Right cardiac atrium (tissue), 5 donors: Measurements from ENCODE around the gene SORCS2. TPM values are rescaled to one million over a fixed set of nuclear protein-coding genes. Genes with fewer than 3 reads are reported as not detected.

Experiments used
- ATAC-seq, 2 donors: fragments of 200-7000 bp; cut with Tn5 transposase; one replicate each; pipeline versions ENCODE4 v1.8.0 to v1.9.1; 2020; ENCODE audit warnings: moderate library complexity in 2 of 2, mild to moderate bottlenecking in 1 of 2
- DNase-seq, 3 donors: peaks; one replicate each; pipeline ENCODE4 v3.0.0-alpha.2; 2020
- H3K27ac ChIP-seq: one replicate; pipeline ENCODE4 v1.5.1; 2013; ENCODE audit warnings: mild to moderate bottlenecking, low read length, control low read depth, moderate library complexity
- H3K27me3 ChIP-seq: one replicate; pipeline ENCODE4 v1.6.1; 2013; ENCODE audit not compliant: control insufficient read depth, insufficient read depth
- H3K4me1 ChIP-seq: one replicate; pipeline ENCODE4 v1.6.1; 2013; ENCODE audit warnings: low read length; ENCODE audit not compliant: control insufficient read depth, insufficient read depth
- H3K4me3 ChIP-seq: one replicate; pipeline ENCODE4 v1.5.1; 2013; ENCODE audit warnings: low read length, control low read depth
- H3K9me3 ChIP-seq: one replicate; pipeline ENCODE4 v1.6.1; 2013; ENCODE audit warnings: low read length; ENCODE audit not compliant: control insufficient read depth
- WGBS: extraction: QIAGEN DNeasy Blood & Tissue Kit; methylation state at CpG from one replicate; pipeline ENCODE4 v1.1.7; 2013; 5-methylcytosine and 5-hydroxymethylcytosine counted together
- intact Hi-C, 4 donors: fragments of 100-400 bp; cut with DNase I; formaldehyde crosslinking; loops; one replicate each; pipeline versions ENCODE4 v1.11.0 to v1.14.0; 2022 to 2023
- polyA plus RNA-seq: library from polyadenylated mRNA; stranded (reverse); fragments of 200-250 nt; gene quantifications from one replicate; pipeline ENCODE4 v1.2.3, GENCODE V29; 2013
- total RNA-seq, 4 donors: library from RNA; stranded (reverse); fragmentation: NEBNext Ultra II Directional; extraction: Animal tissue kit (Norgen Biotek cat#: 25700); gene quantifications; one replicate each; pipeline ENCODE4 v1.2.1, GENCODE V29; 2021
- donor health status: healthy with polysubstance abuse.
- donor health status: DM: no; HTN: yes; CAD: no.
- donor health status: DM: no; HTN: no; CAD: no.
- donor health status: DM: no; HTN: yes; CAD: no; lungs with severe emphysema.
- donor health status: DM: yes; HTN: yes; CAD: no.

The SORCS2 gene
- total and polyA plus RNA-seq, 5 donors, result 2.1 to 7.3 (median 2.7) TPM

DNA sequence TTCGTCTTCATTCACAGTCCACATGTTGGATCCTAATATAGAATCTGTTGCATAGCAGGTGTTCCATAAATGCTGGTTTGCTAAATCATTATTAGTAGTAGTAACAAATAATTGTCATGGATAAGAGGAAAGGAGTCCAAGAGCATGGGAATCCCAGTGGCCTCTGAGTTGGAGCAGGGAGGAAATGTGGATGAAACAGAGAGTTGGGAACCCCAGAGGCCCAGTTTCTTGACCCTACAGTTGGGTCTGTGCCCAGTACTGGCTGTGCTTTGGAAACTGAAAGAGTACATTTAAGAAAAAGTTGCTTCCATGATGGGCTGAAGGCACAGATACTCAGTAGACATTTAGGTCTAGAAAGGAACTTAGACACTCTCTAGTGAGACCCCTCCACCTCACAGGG lies 391.8 kb downstream of the SORCS2 start:
- H3K27ac ChIP-seq, result no peak overlapping the region
- ATAC-seq, result no peak
- WGBS, result 81% methylated on average over 1 of the region's 1 CpG
- H3K4me1 ChIP-seq, result no peaks in the 10 kb centered on the region
- intact Hi-C loops, result no loop called here
- no peaks in the 10 kb centered on the region for H3K27me3 ChIP-seq
- DNase-seq, result no peak
- H3K4me3 ChIP-seq, result no peak overlapping the region
- no peaks in the 10 kb centered on the region for H3K9me3 ChIP-seq

DNA sequence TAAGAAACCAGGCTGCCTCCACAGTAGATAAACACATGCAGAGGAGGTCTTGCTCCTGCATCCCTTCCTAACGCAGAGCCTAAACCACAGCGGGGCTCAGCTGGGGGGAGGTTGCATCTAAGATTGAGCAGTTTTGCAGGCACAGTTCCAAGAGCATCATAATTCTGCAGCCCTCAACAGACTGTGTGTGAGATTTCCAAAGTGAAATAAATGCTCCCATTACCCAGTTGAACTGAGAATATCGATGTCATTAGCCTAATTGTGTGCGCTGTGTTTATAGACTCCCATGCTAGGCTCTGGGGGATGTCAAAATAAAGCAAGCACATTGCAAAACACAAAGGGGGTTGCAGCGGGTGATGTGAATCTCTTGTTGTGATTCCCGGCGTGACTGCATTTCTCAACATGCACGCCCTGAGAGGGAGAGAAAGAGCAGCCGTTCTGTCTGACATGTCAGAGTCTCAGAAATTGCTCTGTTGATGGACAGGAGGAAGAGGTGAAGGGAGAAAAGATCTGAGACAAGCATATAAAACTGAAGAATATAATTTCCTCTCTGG lies 392.3 kb downstream of the SORCS2 start:
- Histone ChIP-seq H3K4me1 (no peaks in the 10 kb centered on the region), H3K27ac (no peak overlapping the region), H3K27me3 (no peaks in the 10 kb centered on the region), H3K4me3 (no peak overlapping the region), H3K9me3 (no peaks in the 10 kb centered on the region)
- DNase-seq (no peak), ATAC-seq (no peak)
- 75% methylated on average over 9 of the region's 9 CpGs for whole genome bisulfite sequencing
- intact Hi-C loops, result no loop called here

DNA sequence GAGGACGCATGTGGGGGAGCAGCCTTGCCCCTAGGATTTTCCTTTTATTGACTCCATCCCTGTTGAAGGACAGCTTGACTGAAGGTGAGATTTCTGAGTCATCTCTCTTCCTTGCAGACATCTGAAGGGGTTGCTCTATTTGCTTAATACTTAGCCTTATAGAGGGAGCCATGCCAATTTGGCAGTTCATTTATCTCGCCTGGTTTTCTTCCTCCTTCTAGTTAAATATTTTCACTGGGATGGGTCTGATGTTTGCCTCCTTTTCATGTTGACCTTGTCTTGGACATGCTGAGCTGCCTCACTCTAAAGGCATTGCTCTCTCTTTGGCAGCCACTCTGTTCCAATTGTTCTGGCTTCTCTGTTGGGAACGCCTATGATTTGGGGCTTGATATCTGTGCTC lies 393.4 kb downstream of the SORCS2 start:
- Histone ChIP-seq H3K4me3 (no peak overlapping the region), H3K4me1 (no peaks in the 10 kb centered on the region), H3K27ac (no peak overlapping the region), H3K27me3 (no peaks in the 10 kb centered on the region), H3K9me3 (no peaks in the 10 kb centered on the region)
- WGBS, result 81% methylated on average over 3 of the region's 3 CpGs
- intact Hi-C loops, result no loop called here
- DNase-seq (no peak), ATAC-seq (no peak)

DNA sequence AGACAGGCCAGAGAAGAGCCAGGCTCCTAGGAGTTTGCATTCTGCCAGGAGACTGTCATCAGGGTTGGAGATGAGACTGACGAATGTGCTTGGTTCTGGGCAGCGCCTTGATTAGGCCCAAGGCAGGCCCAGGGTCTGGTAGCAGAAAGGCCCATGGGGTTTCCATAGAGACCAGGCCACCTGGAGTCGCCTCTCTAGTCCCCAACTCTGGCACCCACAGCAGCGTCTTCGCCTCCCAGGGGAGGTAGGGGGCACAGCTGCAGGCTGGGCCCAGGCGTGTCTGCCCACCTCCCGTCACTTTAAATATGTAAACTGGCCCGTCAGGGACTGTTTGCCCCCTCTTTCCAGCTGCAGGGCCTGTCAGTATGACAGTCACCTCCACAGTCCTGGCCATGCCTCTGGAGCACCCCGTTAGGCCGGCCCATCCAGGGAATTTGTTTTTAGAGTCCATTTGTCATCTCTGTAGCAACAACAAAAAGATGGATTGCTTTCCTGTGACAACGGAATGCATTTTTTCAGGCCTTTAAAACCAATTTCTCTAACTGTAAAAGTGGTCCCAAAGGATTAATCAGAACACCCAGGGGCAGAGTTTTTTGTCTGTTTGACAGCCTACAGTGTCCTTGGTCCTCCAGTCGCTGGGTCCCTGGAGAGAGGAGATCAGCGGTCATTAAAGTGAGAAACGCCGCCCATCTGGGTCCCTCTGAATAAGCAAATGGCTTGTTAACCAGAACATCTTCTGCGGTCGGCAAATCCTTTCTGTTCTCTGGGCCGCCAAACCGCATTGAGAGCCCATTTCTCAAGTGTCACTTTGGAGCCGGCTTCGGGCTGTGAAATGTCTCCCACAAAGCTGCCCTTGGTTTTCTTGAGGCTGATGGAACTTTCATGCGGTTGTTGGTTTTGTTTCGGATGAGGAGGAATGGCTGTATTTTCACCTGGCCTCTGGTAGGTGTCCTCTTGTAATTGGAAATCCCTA lies 395.4 kb downstream of the SORCS2 start:
- 67% methylated on average over 23 of the region's 23 CpGs for WGBS
- H3K9me3 ChIP-seq, result no peaks in the 10 kb centered on the region
- H3K27me3 ChIP-seq, result no peaks in the 10 kb centered on the region
- no peak overlapping the region for H3K27ac ChIP-seq
- no peak for DNase-seq
- ATAC-seq, result no peak
- intact Hi-C loops, result no loop called here
- no peak overlapping the region for H3K4me3 ChIP-seq
- no peaks in the 10 kb centered on the region for H3K4me1 ChIP-seq

GRCh38 chr4:7590189-7590588 lies 397.9 kb downstream of the SORCS2 start:
- DNase-seq (no peak), ATAC-seq (no peak)
- H3K9me3 ChIP-seq, result no peaks in the 10 kb centered on the region
- 67% methylated on average over 7 of the region's 7 CpGs for WGBS
- H3K27me3 ChIP-seq, result no peaks in the 10 kb centered on the region
- no peak overlapping the region for H3K27ac ChIP-seq
- no peaks in the 10 kb centered on the region for H3K4me1 ChIP-seq
- H3K4me3 ChIP-seq, result no peak overlapping the region
- intact Hi-C loops, result no loop called here

- WGBS, result 87% methylated on average over 8 of the region's 8 CpGs
Observed at GRCh38 chr4:7590899-7591298, 398.6 kb downstream of the SORCS2 start.

GRCh38 chr4:7591409-7592053 lies 399.2 kb downstream of the SORCS2 start:
- no peaks in the 10 kb centered on the region for H3K4me1 ChIP-seq
- H3K27ac ChIP-seq, result no peak overlapping the region
- H3K4me3 ChIP-seq, result no peak overlapping the region
- ATAC-seq (no peak), DNase-seq (no peak)
- intact Hi-C loops, result no loop called here
- no peaks in the 10 kb centered on the region for H3K9me3 ChIP-seq
- H3K27me3 ChIP-seq, result no peaks in the 10 kb centered on the region
- WGBS, result 83% methylated on average over 28 of the region's 28 CpGs

More at GRCh38 chr4:7590899-7591298, 398.6 kb downstream of the SORCS2 start:
- no peak for ATAC-seq
- no peaks in the 10 kb centered on the region for H3K27me3 ChIP-seq
- H3K4me3 ChIP-seq, result no peak overlapping the region
- H3K4me1 ChIP-seq, result no peaks in the 10 kb centered on the region
- intact Hi-C loops, result no loop called here
- DNase-seq, result no peak
- no peak overlapping the region for H3K27ac ChIP-seq
- H3K9me3 ChIP-seq, result no peaks in the 10 kb centered on the region

DNA sequence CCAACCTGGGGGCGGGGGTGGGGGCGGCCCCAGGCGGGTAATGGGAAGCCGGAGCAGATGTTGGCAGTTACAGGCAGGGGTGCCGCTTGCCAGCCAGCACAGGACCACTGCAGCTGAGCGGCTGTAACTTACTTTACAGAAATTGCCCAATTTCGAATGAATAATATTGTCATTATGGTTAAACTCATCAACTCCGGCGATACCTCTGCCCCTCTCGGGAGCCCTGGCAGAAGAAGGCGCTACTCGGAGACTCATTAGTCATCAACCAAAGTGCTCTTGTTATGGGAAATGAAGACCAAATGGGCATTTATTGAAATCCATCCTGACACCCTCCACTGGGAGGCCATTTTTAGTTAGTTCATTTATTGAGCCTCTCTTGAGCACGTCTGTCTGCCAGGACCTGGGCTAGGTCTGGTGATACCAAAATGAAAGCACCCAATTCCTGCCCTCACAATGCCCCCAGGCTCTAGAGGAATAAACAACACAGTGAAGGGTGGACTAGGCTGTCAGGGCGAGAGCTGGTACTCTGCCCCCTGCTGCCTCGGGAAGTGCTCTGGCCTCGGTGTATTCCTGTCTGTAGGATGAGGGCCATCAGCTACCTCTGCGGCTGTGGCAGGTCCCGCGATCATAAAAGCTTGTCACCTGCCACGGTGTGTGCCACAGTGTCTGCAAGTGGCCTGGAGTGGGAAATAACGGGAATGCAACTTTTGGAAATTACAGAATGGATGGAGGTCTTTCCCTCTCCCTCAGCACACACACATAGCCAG lies 401.5 kb downstream of the SORCS2 start:
- no peaks in the 10 kb centered on the region for H3K27me3 ChIP-seq
- no peak overlapping the region for H3K27ac ChIP-seq
- intact Hi-C loops, result no loop called here
- 78% methylated on average over 21 of the region's 21 CpGs for WGBS
- no peaks in the 10 kb centered on the region for H3K4me1 ChIP-seq
- DNase-seq (no peak), ATAC-seq (no peak)
- no peaks in the 10 kb centered on the region for H3K9me3 ChIP-seq
- H3K4me3 ChIP-seq, result no peak overlapping the region

GRCh38 chr4:7595934-7596461 lies 403.7 kb downstream of the SORCS2 start:
- peak; percentile 39 to 53 for ATAC-seq
- 44% methylated on average over 11 of the region's 11 CpGs for WGBS
- no peak overlapping the region for H3K27ac ChIP-seq
- no peaks in the 10 kb centered on the region for H3K27me3 ChIP-seq
- H3K4me3 ChIP-seq, result no peak overlapping the region
- intact Hi-C loops, result no loop called here
- no peaks in the 10 kb centered on the region for H3K4me1 ChIP-seq
- no peak for DNase-seq
- no peaks in the 10 kb centered on the region for H3K9me3 ChIP-seq

DNA sequence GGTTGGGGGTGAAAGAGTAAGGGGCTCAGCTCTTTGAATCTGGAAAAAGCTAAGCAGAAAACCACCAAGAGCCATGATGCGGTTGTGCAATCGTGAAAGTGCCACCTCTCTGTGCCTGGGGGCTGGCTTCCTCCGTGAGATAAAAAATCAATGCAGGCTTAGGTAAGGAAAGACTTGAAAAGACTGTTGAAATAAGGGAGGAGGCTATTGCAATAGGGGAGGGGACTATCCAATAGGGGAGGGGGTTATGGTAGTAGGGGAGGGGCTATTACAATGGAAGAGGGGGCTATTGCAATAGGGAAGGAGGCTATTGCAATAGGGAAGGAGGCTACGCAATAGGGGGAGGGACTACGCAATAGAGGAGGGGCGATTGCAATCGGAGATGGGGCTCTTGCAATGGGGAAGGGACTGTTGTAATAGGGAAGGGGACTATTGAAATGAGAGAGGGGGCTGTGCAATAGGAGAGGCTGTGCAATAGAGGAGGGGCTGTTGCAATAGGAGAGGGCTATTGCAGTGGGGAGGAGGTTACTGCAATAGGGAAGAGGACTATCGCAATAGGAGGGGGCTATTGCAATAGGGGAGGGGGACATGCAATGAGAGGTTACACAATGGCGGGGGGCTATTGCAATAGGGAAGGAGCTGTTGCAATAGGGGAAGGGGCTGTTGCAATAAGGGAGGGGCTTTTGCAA lies 404.7 kb downstream of the SORCS2 start:
- Histone ChIP-seq H3K9me3 (no peaks in the 10 kb centered on the region), H3K4me1 (no peaks in the 10 kb centered on the region), H3K4me3 (no peak overlapping the region), H3K27me3 (no peaks in the 10 kb centered on the region), H3K27ac (no peak overlapping the region)
- DNase-seq, result no peak
- 70% methylated on average over 9 of the region's 9 CpGs for WGBS
- ATAC-seq, result no peak
- intact Hi-C loops, result no loop called here
